Testis (tissue), 3 donors: ENCODE results near the gene DTNA. TPM values are rescaled to one million over a fixed set of nuclear protein-coding genes. Genes with fewer than 3 reads are reported as not detected.

Experiments used
- DNase-seq: peaks from one replicate; pipeline ENCODE4 v3.0.0-alpha.2; 2019
- H3K27ac ChIP-seq, 2 donors: fragments of 200-600 bp; sonication (generic); one replicate each; pipeline ENCODE4 v1.5.1; 2019
- H3K27me3 ChIP-seq: fragments of 200-600 bp; sonication (generic); one replicate; pipeline ENCODE4 v1.5.1; 2019
- H3K36me3 ChIP-seq: fragments of 200-600 bp; sonication (generic); one replicate; pipeline ENCODE4 v1.5.1; 2017; ENCODE audit warnings: low read depth; ENCODE audit errors: missing control alignments
- H3K4me1 ChIP-seq: fragments of 200-600 bp; sonication (generic); one replicate; pipeline ENCODE4 v1.5.1; 2019
- H3K4me3 ChIP-seq, 2 donors: fragments of 200-600 bp; sonication (generic); one replicate each; pipeline ENCODE4 v1.5.1; 2017 to 2019
- H3K9me3 ChIP-seq: fragments of 200-600 bp; sonication (generic); one replicate; pipeline ENCODE4 v1.5.1; 2017
- POLR2A ChIP-seq: fragments of 450-650 bp; IDR thresholded peaks from one replicate; pipeline ENCODE4 v1.6.1; 2017; ENCODE audit warnings: antibody characterized with exemption, mild to moderate bottlenecking, moderate library complexity
- WGBS, 2 donors: methylation state at CpG; one replicate each; pipeline ENCODE4 v1.1.5; 2018; 5-methylcytosine and 5-hydroxymethylcytosine counted together
- intact Hi-C: fragments of 100-400 bp; cut with DNase I; formaldehyde crosslinking; loops from one replicate; pipeline ENCODE4 v1.15.1; 2023; ENCODE audit warnings: low total_unique reads
- polyA plus RNA-seq: library from polyadenylated mRNA; stranded (reverse); fragments of 350-450 nt; fragmentation: Illumina TruSeq; extraction: RNeasy Lipid Tissue Mini Kit (QIAGEN cat#74804); gene quantifications from one replicate; pipeline ENCODE4 v1.2.3, GENCODE V29; 2014; ENCODE audit warnings: low read depth, low replicate concordance; ENCODE audit not compliant: insufficient read depth
- total RNA-seq, 2 donors: library from RNA; depleted of rRNA; stranded (reverse); fragments of >200 nt; gene quantifications; one replicate each; pipeline ENCODE4 v1.2.3, GENCODE V29; 2016
- TF ChIP-seq, protein P1 (sequence below), 3 experiments: fragments of 450-650 bp in 2 of 3; fragments of 200-600 bp in 1 of 3; sonication (generic) in 1 of 3; IDR thresholded peaks; one replicate each; pipeline ENCODE4 v1.5.1; 2016 to 2019; ENCODE audit warnings: antibody characterized with exemption in 3 of 3, mild to moderate bottlenecking in 2 of 3, moderate library complexity in 1 of 3

Gene DTNA
- total and polyA plus RNA-seq, 3 donors from 2014 or later = 18.9 to 96.0 (median 69.1) TPM

DNA sequence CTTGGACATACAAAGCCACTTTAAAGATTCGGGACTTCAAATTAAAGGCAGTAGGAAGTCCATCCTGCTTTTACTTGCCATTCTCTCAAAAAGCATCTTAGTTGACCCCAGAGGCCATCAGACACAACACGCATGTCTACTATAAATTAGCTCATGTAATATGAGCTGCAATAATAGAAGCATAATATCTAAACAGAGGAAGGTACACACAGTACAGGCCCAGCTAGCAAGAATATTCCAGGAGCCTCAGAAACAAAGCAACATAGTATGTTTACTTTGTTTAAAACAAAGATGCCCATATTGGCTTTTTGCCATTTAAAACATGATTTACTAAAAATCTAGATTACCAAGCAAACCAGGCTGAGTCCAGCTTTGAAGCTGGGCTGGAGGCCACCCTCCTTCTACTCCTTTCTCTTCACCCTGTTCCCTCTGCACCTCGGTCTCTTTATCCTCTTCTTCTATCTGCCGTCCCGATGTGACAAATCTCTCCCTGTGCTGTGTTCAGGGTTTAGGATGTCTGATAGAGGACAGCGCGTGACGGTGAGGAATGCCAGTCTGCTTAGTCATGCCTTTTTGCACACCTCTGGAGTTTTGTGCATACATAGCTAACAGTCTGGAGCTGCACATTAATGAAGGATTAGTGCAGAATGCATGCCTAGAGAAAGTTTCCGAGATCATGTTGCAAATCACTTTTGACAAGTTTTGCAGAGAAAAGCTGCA lies 28.2 kb downstream of the DTNA start:
- no peaks in the 10 kb centered on the region for H3K27me3 ChIP-seq
- intact Hi-C loops = no loop called here
- H3K9me3 ChIP-seq = no peaks in the 10 kb centered on the region
- 53 to 62% methylated on average over 9 of the region's 9 CpGs for WGBS, 2 donors
- H3K27ac ChIP-seq = no peak overlapping the region
- H3K4me1 ChIP-seq = no peaks in the 10 kb centered on the region
- DNase-seq = peak; percentile 13
- TF ChIP-seq, protein P1, sequence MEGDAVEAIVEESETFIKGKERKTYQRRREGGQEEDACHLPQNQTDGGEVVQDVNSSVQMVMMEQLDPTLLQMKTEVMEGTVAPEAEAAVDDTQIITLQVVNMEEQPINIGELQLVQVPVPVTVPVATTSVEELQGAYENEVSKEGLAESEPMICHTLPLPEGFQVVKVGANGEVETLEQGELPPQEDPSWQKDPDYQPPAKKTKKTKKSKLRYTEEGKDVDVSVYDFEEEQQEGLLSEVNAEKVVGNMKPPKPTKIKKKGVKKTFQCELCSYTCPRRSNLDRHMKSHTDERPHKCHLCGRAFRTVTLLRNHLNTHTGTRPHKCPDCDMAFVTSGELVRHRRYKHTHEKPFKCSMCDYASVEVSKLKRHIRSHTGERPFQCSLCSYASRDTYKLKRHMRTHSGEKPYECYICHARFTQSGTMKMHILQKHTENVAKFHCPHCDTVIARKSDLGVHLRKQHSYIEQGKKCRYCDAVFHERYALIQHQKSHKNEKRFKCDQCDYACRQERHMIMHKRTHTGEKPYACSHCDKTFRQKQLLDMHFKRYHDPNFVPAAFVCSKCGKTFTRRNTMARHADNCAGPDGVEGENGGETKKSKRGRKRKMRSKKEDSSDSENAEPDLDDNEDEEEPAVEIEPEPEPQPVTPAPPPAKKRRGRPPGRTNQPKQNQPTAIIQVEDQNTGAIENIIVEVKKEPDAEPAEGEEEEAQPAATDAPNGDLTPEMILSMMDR (IDR thresholded peaks at IDR 0.05) = no peak
- TF ChIP-seq POLR2A = no peak
- no peak overlapping the region for H3K4me3 ChIP-seq
- no peaks in the 10 kb centered on the region for H3K36me3 ChIP-seq

DNA sequence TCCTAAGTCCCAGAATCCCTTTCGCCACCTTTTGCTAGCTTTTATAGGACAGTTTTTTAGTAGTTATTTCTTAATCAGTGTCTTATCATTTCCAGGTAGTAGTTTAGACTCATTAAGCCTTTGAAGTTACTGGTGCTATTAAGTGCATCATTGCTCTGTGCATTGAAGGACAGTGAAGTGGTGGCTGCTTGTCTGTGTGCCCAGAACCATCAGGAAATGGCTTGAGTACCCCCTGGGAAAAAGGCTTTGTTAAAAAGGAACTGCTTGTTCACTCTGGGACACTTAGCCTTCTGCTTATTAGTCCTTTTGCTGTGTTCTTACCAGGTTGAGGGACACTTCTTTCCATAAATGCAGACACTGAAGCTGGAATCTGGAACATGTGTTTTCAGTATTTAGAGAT lies 30.0 kb downstream of the DTNA start:
- Histone ChIP-seq H3K27me3 (no peaks in the 10 kb centered on the region), H3K4me3 (no peak overlapping the region), H3K9me3 (no peaks in the 10 kb centered on the region), H3K27ac (no peak overlapping the region), H3K36me3 (no peaks in the 10 kb centered on the region), H3K4me1 (no peaks in the 10 kb centered on the region)
- WGBS, 2 donors = 89 to 94% methylated on average over 1 of the region's 1 CpG
- TF ChIP-seq POLR2A = no peak
- TF ChIP-seq, protein P1 (IDR thresholded peaks at IDR 0.05) = no peak
- DNase-seq = no peak
- intact Hi-C loops = no loop called here

DNA sequence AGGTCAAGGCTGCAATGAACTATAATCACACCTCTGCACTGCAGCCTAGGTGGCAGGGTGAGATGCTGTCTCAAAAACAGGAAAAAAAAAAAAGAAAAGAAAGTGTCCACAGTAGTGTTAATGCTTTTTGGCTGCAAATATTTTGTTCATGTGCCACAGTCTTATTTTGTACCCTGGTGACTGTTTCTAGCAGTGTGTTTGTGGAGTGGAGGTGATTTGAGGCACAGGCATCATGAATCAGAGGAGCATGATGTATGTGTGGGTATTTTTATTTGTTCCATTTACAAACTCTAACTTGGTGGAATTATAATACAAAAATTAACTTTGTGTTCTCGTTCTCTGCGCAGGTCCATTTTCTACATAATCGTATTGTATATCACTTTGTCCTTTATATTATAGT lies 30.6 kb downstream of the DTNA start:
- no peak overlapping the region for H3K4me3 ChIP-seq
- no peaks in the 10 kb centered on the region for H3K36me3 ChIP-seq
- WGBS, 2 donors = 82 to 93% methylated on average over 3 of the region's 3 CpGs
- TF ChIP-seq, protein P1 (IDR thresholded peaks at IDR 0.05) = no peak
- TF ChIP-seq POLR2A = no peak
- intact Hi-C loops = no loop called here
- no peaks in the 10 kb centered on the region for H3K9me3 ChIP-seq
- no peaks in the 10 kb centered on the region for H3K27me3 ChIP-seq
- H3K4me1 ChIP-seq = no peaks in the 10 kb centered on the region
- no peak overlapping the region for H3K27ac ChIP-seq
- no peak for DNase-seq

DNA sequence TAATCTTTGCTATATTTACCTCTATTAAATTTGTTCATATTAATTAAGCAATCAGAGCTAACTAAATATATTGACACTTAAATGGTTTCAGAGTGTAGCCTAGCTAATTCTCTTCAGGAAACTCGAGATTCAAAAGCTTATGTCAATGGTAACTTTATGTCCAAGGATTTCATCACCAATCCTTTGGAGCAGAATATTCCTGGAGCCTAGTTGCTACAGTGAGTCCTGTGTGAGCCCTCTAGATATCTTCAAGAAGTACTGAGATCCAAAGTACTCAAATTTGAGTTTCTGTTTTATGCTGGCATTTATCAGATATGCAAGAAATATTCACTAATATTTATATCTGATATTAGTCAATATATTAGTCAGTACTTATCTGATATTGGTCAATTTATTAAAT lies 31.3 kb downstream of the DTNA start:
- intact Hi-C loops = no loop called here
- Histone ChIP-seq H3K4me3 (no peak overlapping the region), H3K27ac (no peak overlapping the region), H3K9me3 (no peaks in the 10 kb centered on the region), H3K4me1 (no peaks in the 10 kb centered on the region), H3K27me3 (no peaks in the 10 kb centered on the region), H3K36me3 (no peaks in the 10 kb centered on the region)
- DNase-seq = no peak
- no peak for TF ChIP-seq POLR2A
- TF ChIP-seq, protein P1 (IDR thresholded peaks at IDR 0.05) = no peak
- 87 to 89% methylated on average over 1 of the region's 1 CpG for WGBS, 2 donors

DNA sequence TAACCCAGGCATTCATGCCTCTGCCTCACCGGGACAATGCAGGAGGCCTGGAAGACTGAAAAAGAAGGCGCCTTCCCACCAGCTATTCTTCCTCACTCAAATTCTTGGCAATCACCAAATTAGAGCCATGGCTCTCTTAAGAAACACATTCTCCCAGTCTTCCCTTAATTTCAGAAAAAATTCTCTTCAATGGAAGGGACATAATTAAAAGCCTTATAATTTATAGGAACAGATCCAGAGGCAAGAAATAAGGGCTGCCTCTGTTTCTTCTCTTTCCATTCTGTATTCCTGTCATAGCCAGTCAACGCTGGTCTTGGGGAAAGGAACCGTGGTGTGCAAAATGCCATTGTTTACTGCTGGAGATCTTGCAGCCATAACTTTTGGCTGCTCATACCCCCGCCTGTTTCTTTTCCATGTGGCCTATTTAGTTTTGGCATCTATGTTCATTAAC lies 32.8 kb downstream of the DTNA start:
- intact Hi-C loops = no loop called here
- Histone ChIP-seq H3K27ac (no peak overlapping the region), H3K36me3 (no peaks in the 10 kb centered on the region), H3K9me3 (no peaks in the 10 kb centered on the region), H3K4me3 (no peak overlapping the region), H3K4me1 (no peaks in the 10 kb centered on the region), H3K27me3 (no peaks in the 10 kb centered on the region)
- no peak for DNase-seq
- WGBS, 2 donors = 86 to 88% methylated on average over 5 of the region's 5 CpGs
- TF ChIP-seq POLR2A = no peak
- TF ChIP-seq, protein P1 (IDR thresholded peaks at IDR 0.05) = no peak
